DMS114 treated with DMSO at 0.1 percent for 48 hours (cell line): ENCODE results near the gene BLOC1S2.
A peak's percentile ranks its signal among the peaks of the same experiment; 100 is the strongest.
"Not testable (repeated sequence)": the region's sequence is repeated elsewhere in the genome, so short reads cannot be mapped to it uniquely, and the experiment has no call there.

Source experiments
- DNase-seq: peaks from one replicate; lab custom pipeline; 2025; ENCODE audit not compliant: unreplicated experiment; lab: John Stamatoyannopoulos, UW

The BLOC1S2 gene

DNA sequence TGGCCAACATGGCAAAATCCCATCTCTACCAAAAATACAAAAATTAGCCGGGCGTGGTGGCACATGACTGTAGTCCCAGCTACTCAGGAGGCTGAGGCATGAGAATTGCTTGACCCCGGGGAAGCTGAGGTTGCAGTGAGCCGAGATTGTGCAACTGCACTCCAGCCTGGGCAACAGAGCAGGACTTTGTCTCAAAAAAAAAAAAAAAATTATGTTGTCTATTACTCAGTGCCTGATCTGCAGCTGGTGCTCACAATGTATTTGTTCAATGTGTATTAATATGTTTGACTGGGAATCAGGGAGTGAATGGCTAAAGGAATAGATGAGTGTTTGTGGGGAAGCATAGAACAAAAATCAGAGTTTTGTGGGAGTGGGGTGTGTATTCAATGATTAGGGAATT, 5.8 kb upstream of the BLOC1S2 start:
- not testable (repeated sequence) for DNase-seq

DNA sequence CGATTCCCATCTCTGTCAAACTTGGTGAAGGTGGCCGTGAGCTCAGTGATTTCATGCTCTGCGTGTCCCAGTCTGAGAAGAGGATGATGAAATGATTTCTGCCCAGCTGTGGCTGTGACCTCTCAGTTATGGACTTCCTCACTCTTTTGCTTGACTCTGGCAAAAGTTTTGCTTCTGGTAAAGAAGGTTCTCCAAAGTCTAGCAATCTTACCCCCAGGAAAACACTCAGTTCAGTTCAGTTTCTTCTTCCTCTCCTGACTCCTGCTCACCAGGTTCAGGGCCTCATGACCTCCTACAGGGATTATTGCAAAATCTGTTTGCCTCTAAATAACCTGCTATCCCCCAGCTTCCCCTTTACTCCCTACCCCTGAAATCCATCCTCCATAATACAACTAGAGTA, 4.9 kb upstream of the BLOC1S2 start:
- no peak for DNase-seq

DNA sequence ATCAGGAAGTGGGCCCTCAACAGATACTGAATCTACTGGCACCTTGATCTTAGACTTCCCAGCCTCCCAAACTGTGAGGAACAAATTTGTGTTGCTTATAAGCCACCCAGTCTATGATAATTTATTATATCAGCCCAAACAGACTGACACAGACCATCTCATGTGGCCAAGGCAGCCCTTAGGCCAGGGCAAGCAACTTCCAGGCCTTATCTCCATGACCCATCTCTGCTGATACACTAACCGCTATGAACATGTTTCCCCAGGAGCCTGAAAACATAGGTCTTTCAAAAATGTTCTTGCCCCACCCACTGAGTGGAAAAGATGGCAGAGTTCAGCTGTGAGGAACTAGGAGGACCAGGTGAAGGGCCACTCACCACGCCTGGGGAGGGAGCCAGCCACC, 3.2 kb upstream of the BLOC1S2 start:
- no peak for DNase-seq

DNA sequence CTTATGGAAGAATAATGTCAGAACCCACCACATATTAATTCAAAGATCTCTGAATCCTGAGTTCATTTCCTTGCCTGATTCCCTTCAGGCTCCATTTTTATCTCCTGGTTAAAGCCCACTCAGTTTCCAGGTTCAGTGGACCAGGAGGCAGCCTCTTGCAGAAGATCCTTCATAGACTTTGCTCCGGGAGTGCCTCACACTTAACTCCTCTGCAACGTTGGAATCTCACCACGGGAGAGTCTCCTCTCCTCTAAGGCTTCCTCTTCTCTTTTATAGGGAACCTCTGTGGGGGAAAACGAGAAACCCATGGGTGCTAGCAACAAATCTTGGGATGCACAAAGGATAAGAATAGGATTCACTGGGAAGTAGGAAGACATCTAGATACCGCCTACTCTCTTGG, 1.7 kb upstream of the BLOC1S2 start:
- DNase-seq, result no peak

DNA sequence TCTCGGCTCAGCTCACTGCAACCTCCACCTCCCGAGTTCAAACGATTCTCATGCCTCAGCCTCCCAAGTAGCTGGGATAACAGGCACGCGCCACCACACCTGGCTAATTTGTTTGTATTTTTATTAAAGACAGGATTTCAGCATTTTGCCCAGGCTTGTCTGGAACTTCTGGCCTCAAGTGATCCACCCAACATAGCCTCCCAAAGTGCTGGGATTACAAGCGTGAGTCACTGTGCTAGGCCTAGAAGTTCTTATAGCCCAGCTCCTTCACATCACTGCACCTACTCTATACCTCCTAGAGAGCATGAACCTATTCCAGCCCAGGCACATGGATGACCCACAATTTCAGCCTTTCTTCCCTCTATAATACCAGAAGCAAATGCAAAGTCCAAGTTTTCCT, 1.3 kb upstream of the BLOC1S2 start:
- DNase-seq, result no peak

DNA sequence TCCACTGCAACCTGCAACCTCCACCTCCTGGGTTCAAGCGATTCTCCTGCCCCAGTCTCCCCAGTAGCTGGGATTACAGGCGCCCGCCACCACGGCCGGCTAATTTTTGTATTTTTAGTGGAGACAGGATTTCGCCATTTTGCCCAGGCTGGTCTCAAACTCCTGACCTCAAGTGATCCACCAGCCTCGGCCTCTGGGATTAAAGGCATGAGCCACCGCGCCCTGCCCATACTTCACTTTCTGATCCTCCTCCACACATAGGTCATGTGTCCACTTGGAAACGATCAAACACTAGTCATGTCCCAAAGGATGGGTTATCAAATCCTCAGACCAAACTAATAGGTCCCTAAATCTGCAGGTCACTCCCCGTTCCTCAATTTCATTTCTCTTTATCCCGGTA, 1.2 kb downstream of the BLOC1S2 start:
- DNase-seq, result not testable (repeated sequence)

DNA sequence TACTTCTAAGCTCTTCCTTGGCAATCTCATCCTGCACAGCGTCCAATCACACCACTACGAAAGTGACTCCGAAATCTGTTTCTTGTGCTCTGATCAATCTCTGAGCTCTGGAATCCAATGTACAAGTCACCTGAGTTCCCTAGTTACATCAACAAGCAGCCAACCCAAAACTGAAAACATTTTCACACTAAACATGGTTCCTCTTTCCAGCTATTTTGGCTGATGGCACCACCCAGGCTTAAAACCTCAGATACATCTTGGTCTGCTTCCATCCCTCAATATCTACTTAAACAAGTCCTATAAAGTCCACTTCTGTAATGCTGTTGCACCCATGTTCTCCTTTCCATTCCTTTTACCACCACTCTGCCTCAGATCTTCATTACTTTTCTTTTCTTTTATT, 3.6 kb downstream of the BLOC1S2 start:
- DNase-seq, result no peak

DNA sequence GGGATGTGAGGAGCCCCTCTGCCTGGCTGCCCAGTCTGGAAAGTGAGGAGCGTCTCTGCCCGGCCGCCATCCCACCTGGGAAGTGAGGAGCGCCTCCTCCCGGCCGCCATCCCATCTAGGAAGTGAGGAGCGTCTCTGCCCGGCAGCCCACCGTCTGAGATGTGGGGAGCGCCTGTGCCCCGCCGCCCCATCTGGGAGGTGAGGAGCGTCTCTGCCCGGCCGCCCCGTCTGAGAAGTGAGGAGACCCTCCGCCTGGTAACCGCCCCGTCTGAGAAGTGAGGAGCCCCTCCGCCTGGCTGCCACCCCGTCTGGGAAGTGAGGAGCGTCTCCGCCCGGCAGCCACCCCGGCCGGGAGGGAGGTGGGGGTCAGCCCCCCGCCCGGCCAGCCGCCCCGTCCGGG, 9.5 kb downstream of the BLOC1S2 start:
- DNase-seq, result not testable (repeated sequence)

DNA sequence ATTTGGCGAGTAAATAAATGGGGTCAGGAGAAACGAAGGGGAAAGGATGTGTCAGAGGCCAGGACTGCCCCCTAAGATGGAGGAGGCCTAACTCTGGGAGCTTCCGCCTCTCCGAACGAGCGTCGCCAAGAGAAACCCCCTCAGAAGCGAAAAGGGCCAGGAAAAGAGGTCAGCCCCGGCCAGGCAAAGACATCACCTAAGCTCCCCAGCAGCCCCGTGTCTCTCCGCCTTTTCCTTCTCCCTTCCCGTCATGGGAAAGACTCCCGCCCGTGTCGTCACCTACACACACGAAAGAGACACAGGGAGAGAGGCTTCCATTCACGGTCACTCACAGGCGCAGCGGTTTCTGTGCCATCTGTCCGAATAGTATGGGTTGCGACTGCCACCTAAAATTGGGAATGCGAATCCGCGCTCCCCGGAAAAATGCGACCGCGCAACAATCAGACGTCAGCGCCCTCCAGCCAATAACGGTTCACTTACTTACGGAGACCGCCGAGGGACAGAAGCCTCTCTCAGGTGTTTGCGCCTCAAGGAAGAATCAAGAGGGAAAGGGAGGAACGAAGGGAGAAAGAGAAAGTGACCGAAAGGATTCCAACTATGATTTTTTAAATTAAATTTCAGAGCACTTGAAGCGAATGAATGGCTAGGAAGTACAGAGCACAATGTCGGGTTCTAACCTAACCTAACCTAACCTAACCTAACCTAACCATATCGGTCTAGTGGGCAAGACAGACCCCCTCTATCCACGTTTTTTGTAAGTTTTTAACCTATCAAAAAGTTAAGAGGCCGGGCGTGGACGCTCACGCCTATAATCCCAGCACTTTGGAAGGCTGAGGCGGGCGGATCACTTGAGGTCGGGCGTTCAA, 19.0 kb downstream of the BLOC1S2 start, which contains the start of gene CWF19L1:
TSS of gene CWF19L1 (minus strand) at position 400 of the 866 bp plus-strand sequence. CDS start at position 355, 45 bp downstream.
- DNase-seq, result peak; percentile 88

DNA sequence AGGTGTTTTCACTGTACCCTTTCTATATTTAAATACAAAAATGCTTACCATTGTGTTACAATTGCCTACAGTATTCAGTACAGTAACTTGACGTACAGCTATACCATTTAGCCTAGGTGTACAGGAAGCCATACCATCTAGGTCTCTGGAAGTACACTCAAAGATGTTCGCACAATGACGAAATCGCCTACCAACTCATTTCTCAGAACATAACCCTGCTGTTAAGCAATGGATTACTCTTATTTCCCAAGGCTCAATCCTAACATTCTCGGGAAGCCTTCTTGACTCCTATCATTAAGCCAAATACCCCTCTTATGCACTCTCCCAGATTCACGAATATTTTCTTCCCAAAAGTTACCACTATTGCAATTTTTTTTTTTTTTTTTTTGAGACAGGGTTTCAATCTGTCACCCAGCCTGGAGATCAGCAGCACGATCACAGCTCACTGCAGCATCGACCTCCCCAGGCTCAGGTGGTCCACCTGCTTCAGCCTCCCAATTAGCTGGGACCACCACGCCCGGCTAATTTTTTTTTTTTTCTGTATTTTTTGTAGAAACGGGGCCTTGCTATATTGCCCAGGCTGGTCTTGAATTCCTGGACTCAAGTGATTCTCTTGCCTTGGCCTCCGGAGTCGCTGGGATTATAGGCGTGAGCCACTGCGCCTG, 20.5 kb downstream of the BLOC1S2 start:
- no peak for DNase-seq

DNA sequence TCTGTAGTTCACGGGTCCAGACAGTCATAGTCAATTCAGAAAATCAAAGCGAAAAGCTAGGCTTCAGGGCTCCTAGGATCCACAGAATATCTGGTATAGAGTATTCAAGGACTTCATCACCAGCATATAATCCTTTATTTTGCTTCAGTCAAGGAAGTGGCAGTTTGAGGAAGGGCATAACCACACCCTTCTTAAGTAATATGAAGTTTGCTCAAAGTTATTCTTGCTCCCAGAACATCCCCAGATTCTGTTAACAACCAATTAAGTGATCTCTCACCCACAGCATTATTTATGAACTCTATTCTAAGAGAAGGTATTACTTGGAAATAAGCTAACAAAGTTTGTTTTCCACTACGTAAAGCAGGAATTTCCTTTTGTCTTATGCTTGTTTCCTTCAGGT, 32.3 kb downstream of the BLOC1S2 start:
- no peak for DNase-seq

DNA sequence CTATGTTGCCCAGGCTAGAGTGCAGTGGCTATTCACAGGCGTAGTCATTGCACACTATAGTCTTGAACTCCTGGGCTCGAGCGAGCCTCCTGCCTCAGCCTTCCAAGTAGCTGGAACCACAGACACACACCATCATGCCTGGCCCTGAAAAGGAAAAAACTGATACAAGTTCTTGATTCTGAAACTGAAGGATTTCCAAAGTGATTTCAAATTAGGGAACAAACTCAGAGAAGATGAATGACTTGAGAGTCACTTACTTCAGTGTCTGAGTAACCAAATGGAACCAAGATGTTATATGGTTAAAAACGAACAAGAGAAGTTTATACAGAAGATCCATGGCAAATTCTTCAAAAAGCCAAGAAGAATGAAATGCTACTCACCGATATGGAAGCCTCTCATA, 33.4 kb downstream of the BLOC1S2 start:
- no peak for DNase-seq

DNA sequence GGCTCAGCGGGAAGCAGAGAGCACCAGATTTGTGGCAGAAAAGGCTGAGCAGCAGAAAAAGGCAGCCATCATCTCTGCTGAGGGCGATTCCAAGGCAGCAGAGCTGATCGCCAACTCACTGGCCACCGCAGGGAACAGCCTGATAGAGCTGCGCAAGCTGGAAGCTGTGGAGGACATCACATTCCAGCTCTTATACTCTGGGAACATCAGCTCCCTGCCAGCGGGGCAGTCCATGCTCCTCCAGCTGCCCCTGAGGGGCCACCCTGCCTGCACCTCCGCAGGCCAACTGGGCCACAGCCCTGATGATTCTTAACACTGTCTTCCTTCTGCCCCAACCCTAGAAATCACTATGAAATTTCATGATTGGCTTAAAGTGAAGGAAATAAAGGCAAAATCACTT, 37.7 kb downstream of the BLOC1S2 start:
- DNase-seq, result no peak

DNA sequence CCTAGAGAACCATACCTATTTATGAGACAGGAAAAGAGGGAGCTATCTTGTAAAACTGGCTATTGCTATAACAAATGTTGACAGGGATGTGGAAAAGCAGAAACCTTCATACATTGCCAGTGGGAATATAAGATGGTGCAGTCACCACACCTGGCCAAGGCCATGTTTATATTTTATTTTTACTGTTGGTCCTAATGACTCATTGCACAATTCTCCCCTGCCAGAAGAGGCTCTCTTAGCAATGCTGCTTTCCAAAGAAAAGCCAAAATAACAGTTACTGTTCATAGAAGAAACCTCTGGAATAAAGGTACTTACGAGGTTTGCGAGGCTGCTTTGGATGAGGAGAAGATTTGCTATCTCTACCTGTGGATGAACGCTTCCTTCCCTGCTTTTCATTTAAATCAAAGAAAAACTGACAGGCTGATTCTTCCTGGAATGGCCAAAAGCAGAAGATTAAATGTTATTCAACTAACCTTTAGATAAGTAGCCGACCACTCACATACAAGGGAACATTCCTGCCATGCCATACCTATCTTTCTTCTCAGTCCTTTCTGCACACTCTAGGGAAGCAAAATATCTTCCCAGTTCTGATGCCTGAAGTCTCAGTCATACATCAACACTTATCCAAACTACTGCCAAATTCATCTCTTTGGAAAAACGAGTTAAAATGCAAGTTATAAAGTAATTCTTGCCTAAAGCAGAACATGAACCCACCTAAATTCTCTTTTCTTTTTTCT, 40.8 kb downstream of the BLOC1S2 start:
- DNase-seq, result no peak

DNA sequence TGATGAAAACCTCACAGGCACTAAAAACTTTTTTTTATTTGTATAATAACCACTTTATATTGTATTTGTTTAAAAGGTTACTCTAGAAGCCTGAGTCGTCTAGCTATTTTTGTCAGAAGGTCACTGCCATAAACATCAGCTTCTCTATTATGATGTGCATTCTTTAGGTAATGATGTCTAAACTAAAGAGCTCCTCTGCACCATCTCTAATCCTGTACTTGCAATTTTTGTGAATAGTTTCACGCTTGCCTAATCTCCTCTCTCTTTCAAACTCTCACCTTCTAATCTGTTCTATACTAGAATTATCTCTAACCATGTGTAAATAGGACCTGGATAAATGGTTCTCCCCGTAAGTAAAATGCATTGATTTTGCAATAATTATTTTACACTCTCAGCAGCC, 46.6 kb downstream of the BLOC1S2 start:
- no peak for DNase-seq

DNA sequence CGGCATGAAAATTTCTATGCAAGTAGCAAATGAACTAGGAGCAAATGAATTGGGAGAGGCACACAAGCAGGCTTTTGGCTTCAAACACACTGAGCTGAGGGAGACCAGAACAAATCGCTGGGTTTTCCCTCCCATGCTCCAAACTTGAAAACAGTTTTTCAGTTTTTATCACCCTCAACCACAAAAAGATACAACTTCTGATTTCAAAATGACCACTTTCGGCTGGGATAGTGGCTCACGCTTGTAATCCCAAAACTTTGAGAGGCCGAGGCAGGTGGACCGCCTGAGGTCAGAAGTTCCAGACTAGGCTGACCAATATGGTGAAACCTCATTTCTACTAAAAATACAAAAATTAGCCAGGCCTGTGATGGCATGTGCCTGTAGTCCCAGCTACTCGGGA, 48.1 kb downstream of the BLOC1S2 start:
- no peak for DNase-seq

DNA sequence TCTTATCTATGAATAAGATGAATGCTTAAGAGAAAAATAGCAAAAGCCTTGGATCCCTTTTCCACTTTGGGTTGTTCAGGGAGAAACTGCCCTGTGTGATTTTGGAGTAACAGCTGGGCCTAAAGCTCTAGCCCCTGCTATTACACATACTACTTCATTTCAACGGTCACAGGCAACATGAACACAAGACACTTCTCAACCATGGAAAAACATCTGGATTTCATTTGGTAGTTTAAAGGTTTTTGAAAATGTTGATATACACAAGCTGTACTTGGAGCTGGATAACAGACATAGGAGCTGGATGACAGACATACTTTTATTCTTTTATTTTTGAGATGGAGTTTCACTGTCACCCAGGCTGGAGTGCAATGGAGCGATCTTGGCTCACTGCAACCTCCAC, 54.4 kb downstream of the BLOC1S2 start:
- DNase-seq, result no peak

DNA sequence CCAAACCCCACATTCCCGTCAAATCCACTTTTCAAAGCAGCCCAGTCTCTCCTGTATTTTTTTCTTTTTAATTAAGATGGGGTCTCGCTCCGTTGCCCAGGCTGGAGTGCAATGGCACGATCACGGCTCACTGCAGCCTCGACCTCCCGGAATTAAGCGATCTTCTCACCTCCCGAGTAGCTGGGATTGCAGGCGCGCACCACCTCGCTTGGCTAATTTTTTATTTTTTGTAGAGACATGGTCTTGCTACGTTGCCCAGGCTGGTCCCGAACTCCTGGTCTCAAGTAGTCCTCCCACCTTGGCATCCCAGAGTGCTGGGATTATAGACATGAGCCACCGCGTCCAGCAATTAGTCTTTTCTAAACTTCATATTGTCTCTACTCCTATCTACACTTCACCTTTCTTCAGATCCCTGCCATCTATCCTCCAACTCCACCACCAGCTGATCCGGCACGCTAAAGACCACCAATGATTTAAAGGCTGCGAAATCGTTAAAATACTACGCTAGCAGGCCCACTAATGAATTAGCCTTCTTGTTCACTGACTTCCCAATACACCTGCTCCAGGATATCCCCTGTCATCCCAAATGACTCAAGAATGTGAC, 56.6 kb downstream of the BLOC1S2 start:
- no peak for DNase-seq

DNA sequence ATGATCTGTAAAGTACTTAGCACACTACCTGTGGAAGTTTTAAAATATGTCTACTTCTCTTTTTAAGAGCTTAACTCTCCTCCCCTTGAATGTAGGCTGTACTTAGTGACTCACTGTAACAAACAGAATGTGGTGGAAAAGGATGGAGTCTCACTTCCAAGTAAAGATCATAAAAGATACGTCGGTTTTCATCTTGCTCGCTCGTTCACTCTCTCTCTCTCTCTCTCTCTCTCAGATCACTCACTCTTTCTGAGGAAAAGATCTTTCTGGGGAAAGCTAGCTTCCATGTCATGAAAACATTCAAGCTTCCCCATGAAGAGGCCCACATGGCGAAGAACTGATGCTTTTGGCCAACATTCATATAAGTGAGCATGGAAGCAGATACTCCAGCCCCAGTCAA, 62.6 kb downstream of the BLOC1S2 start:
- DNase-seq, result no peak
